Measurements from ENCODE around the gene ATF5. TPM values are rescaled to one million over a fixed set of nuclear protein-coding genes. Genes with fewer than 3 reads are reported as not detected.

Gene ATF5
- total and polyA plus RNA-seq, 2 of the 13 experiments (the other 11 are each of a cell fraction or from before 2014, with no cell fraction given) = 5.2 to 10.3 TPM

- 92% methylated on average over 8 of the region's 8 CpGs for WGBS (ENCODE audit: low lambda C conversion rate)
- H3K9me3 ChIP-seq (ENCODE audit: low read length) = no peaks in the 10 kb centered on the region
These were observed 4.6 kb downstream of the ATF5 start for GRCh38 chr19:49933643-49934042.

GRCh38 chr19:49936549-49936948 lies 7.5 kb downstream of the ATF5 start:
- ATAC-seq = no peak
- DNase-seq (ENCODE audit: low spot score) = no peak
- Histone ChIP-seq H3K9ac (ENCODE audit: insufficient read depth, low read depth, low read length) (no peak overlapping the region), H3K36me3 (replicated peaks in 1 of 2; ENCODE audit: control insufficient read depth in 1 of 2, insufficient read depth in 2 of 2, low read length in 2 of 2) (peaks cover 0 to 3% of the 10 kb centered on the region in 2 experiments; a peak in 1 of 5 replicates), H3K4me1 (ENCODE audit: insufficient read depth, low read length) (peaks cover 33% of the 10 kb centered on the region), H3K4me2 (ENCODE audit: low read depth, low read length) (no peak overlapping the region), H3K4me3 (replicated peaks in 1 of 3; ENCODE audit: insufficient read depth in 1 of 3, low read depth in 2 of 3, low read length in 3 of 3) (no peak overlapping the region), H3K27ac (ENCODE audit: extremely low read length, insufficient read depth, low read length) (no peak overlapping the region), H4K20me1 (ENCODE audit: insufficient read depth, low read length) (no peaks in the 10 kb centered on the region), H3K79me2 (ENCODE audit: insufficient read depth, low read length) (no peaks in the 10 kb centered on the region), H3K27me3 (ENCODE audit: control insufficient read depth in 1 of 2, insufficient read depth in 2 of 2, low read length in 2 of 2) (no peaks in the 10 kb centered on the region), H3K9me3 (ENCODE audit: low read length) (no peaks in the 10 kb centered on the region), H2AFZ (ENCODE audit: low read length) (no peak overlapping the region)
- no TSS peak for BruUV-seq (replicated peaks)
- ChIA-PET POLR2A (no interaction called here), CTCF (ENCODE audit: low intra/inter-chr PET ratio, low total read pairs) (interaction anchor here (3.2 kb wide), 1 partner anchor 47 kb away, joined by 91 read pairs; no protein-coding TSS in a partner anchor)
- WGBS (ENCODE audit: low lambda C conversion rate) = 9% methylated on average over 5 of the region's 5 CpGs
- intact Hi-C loops (cut with micrococcal nuclease; ENCODE audit: unreplicated experiment) = no loop called here
- in situ Hi-C loops (cut with HindIII; ENCODE audit: extremely low pct_ligation_motif_present, low pct_unique_long_range_greater_than_20kb) = loop anchor here (5.0 kb wide), 1 partner anchor 41 kb away; no protein-coding TSS in a partner anchor
- FAIRE-seq = no peak
- TF ChIP-seq ZBTB33 (CRISPR knock-in tag; IDR thresholded peaks at IDR 0.05) = no peak
- TF ChIP-seq GFI1 (CRISPR knock-in tag; IDR thresholded peaks at IDR 0.05; ENCODE audit: borderline replicate concordance) = no peak
- TF ChIP-seq DNMT1 (CRISPR knock-in tag; IDR thresholded peaks at IDR 0.05) = no peak
- TF ChIP-seq NR2F2 (IDR thresholded peaks at IDR 0.05; ENCODE audit: borderline replicate concordance, low read depth) = no peak
- no peak for TF ChIP-seq HOXA9 (CRISPR knock-in tag; IDR thresholded peaks at IDR 0.05; ENCODE audit: borderline replicate concordance)
- TF ChIP-seq HOXA3 (CRISPR knock-in tag; IDR thresholded peaks at IDR 0.05) = no peak
- no peak for TF ChIP-seq SIN3B (IDR thresholded peaks at IDR 0.05; ENCODE audit: low read length)
- no peak for TF ChIP-seq ZNF121 (CRISPR knock-in tag; IDR thresholded peaks at IDR 0.05)
- no peak for TF ChIP-seq GATAD2A (CRISPR knock-in tag; IDR thresholded peaks at IDR 0.05)
- TF ChIP-seq RFXAP (CRISPR knock-in tag; IDR thresholded peaks at IDR 0.05; ENCODE audit: borderline replicate concordance) = no peak
- no peak for TF ChIP-seq PBX2 (CRISPR knock-in tag; IDR thresholded peaks at IDR 0.05)
- no peak for TF ChIP-seq MYNN (CRISPR knock-in tag; IDR thresholded peaks at IDR 0.05; ENCODE audit: low read depth)

More at GRCh38 chr19:49933643-49934042, 4.6 kb downstream of the ATF5 start:
- no TSS peak for BruUV-seq (replicated peaks)
- TF ChIP-seq ZNF232 (CRISPR knock-in tag; IDR thresholded peaks at IDR 0.05; ENCODE audit: borderline replicate concordance) = no peak
- no peak for TF ChIP-seq KMT2A (CRISPR knock-in tag; IDR thresholded peaks at IDR 0.05)
- no peak overlapping the region for H3K4me3 ChIP-seq (replicated peaks in 1 of 3; ENCODE audit: insufficient read depth in 1 of 3, low read depth in 2 of 3, low read length in 3 of 3)
- H3K4me1 ChIP-seq (ENCODE audit: insufficient read depth, low read length) = peaks cover 19% of the 10 kb centered on the region; the same call in 1 of the 2 replicates
- H4K20me1 ChIP-seq (ENCODE audit: insufficient read depth, low read length) = no peaks in the 10 kb centered on the region
- H3K4me2 ChIP-seq (ENCODE audit: low read depth, low read length) = no peak overlapping the region
- no peak overlapping the region for H3K27ac ChIP-seq (ENCODE audit: extremely low read length, insufficient read depth, low read length)
- intact Hi-C loops (cut with micrococcal nuclease; ENCODE audit: unreplicated experiment) (no loop called here), in situ Hi-C loops (cut with HindIII; ENCODE audit: extremely low pct_ligation_motif_present, low pct_unique_long_range_greater_than_20kb) (no loop called here)
- no peaks in the 10 kb centered on the region; a peak in 1 of 5 replicates for H3K27me3 ChIP-seq (ENCODE audit: control insufficient read depth in 1 of 2, insufficient read depth in 2 of 2, low read length in 2 of 2)
- no peak for FAIRE-seq
- ATAC-seq = no peak
- DNase-seq (ENCODE audit: low spot score) = no peak
- no peak overlapping the region for H3K9ac ChIP-seq (ENCODE audit: insufficient read depth, low read depth, low read length)
- POLR2A ChIA-PET = no interaction called here
- CTCF ChIA-PET (ENCODE audit: low intra/inter-chr PET ratio, low total read pairs) = no interaction called here
- H3K36me3 ChIP-seq (replicated peaks in 1 of 2; ENCODE audit: control insufficient read depth in 1 of 2, insufficient read depth in 2 of 2, low read length in 2 of 2) = peaks cover 1 to 3% of the 10 kb centered on the region in 2 experiments; a peak in 2 of 5 replicates
- H3K79me2 ChIP-seq (ENCODE audit: insufficient read depth, low read length) = peaks cover 5% of the 10 kb centered on the region
- H2AFZ ChIP-seq (ENCODE audit: low read length) = no peak overlapping the region
